Retina (tissue), 1 donor: ENCODE measurements around the gene MORC3.

Experiments
- DNase-seq: peaks from one replicate; pipeline ENCODE4 v3.0.0-alpha.2; 2016

The MORC3 gene

DNA sequence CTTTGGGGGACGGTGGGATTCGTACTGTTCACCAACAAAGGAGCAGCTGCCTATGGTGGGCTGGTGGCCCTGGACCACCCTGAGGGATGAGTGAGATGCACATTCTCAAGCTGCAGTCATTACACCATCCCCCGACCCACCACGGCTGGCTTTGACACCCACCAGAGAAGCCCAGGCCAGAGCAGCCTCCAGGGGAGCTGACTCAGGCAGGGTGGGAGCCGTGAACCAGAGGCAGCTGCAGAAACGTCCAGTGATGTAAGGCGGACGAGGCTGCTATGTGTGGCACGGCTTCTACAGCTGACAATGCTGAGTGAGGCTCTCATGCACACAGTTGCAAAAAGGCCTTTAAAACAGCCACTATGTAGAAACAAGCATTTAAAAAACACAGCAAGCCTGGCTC lies 105.3 kb downstream of the MORC3 start:
- no peak for DNase-seq
